Neural crest cell (in vitro differentiated cells): ENCODE measurements around the gene TBC1D19. TPM values are rescaled to one million over a fixed set of nuclear protein-coding genes. Genes with fewer than 3 reads are reported as not detected.

ENCODE experiments used
- DNase-seq: peaks from one replicate; pipeline ENCODE4 v3.0.0; 2021; ENCODE audit warnings: low read depth, mixed read lengths, low spot score
- H3K27ac Mint-ChIP-seq: one replicate; pipeline ENCODE4 v1.8.0; 2021; ENCODE audit warnings: mild to moderate bottlenecking, mixed read lengths; ENCODE audit not compliant: unreplicated experiment
- H3K27me3 Mint-ChIP-seq: 2 replicates; pipeline ENCODE4 v1.8.0; 2021; ENCODE audit warnings: low read depth, mild to moderate bottlenecking, mixed read lengths
- H3K36me3 Mint-ChIP-seq: 2 replicates; pipeline ENCODE4 v1.8.0; 2021; ENCODE audit warnings: low read depth, mild to moderate bottlenecking, mixed read lengths
- H3K4me1 Mint-ChIP-seq: 2 replicates; pipeline ENCODE4 v1.8.0; 2021; ENCODE audit warnings: mixed read lengths
- H3K4me3 Mint-ChIP-seq: one replicate; pipeline ENCODE4 v1.8.0; 2021; ENCODE audit warnings: mild to moderate bottlenecking, mixed read lengths
- H3K9me3 Mint-ChIP-seq: 2 replicates; pipeline ENCODE4 v1.8.0; 2021; ENCODE audit warnings: mixed read lengths
- total RNA-seq: library from RNA; stranded (reverse); gene quantifications from 2 replicates; pipeline ENCODE4 v1.2.1, GENCODE V29; 2021
- TF ChIP-seq, protein P1 (sequence below): fragments of 200-600 bp; sonication (generic); conservative IDR thresholded peaks from 2 replicates; pipeline ENCODE4 v1.5.0; 2021; ENCODE audit warnings: antibody characterized with exemption, mild to moderate bottlenecking

The TBC1D19 gene
- total RNA-seq, 1 donor from 2014 or later: 9.2 TPM

DNA sequence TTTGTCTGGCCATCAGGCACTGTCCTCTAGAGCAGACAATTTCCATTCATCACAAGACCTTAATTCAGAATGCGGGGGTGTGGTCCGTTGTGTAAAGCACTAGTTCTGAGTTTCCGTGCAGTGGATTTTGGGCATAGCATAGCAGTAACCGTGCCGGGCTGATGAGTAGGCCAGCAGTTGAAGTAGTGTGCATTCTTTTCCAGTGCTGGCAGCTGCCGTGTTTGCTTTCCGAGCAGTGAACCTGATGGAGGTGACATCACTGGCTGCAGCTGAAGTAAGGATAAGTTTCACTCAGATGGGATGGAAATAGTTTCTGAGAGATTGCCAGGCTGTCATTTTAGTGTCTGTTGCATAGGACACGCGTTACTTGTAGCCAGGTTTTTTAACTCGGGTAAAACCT is 169.7 kb downstream of the TBC1D19 start:
- H3K9me3 Mint-ChIP-seq: no peaks in the 10 kb centered on the region
- H3K36me3 Mint-ChIP-seq: peaks cover 4% of the 10 kb centered on the region
- no peak overlapping the region for H3K4me3 Mint-ChIP-seq
- no peak overlapping the region for H3K27ac Mint-ChIP-seq
- TF ChIP-seq, protein P1, sequence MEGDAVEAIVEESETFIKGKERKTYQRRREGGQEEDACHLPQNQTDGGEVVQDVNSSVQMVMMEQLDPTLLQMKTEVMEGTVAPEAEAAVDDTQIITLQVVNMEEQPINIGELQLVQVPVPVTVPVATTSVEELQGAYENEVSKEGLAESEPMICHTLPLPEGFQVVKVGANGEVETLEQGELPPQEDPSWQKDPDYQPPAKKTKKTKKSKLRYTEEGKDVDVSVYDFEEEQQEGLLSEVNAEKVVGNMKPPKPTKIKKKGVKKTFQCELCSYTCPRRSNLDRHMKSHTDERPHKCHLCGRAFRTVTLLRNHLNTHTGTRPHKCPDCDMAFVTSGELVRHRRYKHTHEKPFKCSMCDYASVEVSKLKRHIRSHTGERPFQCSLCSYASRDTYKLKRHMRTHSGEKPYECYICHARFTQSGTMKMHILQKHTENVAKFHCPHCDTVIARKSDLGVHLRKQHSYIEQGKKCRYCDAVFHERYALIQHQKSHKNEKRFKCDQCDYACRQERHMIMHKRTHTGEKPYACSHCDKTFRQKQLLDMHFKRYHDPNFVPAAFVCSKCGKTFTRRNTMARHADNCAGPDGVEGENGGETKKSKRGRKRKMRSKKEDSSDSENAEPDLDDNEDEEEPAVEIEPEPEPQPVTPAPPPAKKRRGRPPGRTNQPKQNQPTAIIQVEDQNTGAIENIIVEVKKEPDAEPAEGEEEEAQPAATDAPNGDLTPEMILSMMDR: no peak
- no peak for DNase-seq
- H3K4me1 Mint-ChIP-seq: no peaks in the 10 kb centered on the region
- no peaks in the 10 kb centered on the region for H3K27me3 Mint-ChIP-seq

DNA sequence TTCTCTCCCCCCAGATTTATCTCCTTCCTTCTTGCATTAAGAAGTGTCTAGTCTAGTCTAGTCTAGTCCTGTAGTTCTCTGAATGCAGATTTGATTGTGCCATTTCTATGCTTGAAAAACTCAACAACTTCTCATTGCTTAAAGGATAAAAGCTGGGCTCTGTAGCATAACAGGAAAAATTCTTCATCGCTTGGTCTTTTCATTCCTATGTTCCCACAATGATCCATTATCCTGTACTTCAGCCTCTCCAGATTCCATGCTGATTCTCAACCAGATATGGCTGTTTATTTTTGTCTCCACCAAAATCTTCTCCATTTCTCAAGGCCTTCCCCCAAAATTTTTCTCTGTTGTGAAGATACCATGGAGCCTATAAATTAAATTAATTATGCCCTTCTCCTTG is 173.9 kb downstream of the TBC1D19 start:
- Mint-ChIP-seq H3K4me1 (no peaks in the 10 kb centered on the region), H3K27ac (no peak overlapping the region), H3K36me3 (peaks cover 8% of the 10 kb centered on the region), H3K9me3 (no peaks in the 10 kb centered on the region), H3K27me3 (no peaks in the 10 kb centered on the region), H3K4me3 (no peak overlapping the region)
- TF ChIP-seq, protein P1: no peak
- DNase-seq: no peak

DNA sequence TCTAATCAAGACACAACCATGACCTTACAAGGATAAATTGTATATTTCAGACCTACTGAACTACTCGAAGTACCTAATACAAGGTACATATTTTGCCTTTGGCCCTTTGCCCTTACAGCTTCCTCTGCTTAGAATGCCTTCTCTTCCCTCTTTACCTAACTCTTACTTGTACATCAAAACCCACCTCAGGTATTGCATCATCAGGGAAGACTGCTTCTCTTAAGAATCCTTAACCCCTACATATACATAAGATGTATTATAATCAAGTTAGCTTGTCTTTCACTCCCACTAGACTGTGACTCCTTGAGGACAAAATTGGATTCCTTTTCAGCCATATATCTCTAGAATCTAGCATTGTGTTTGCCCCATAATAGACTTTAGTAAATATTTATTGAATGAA is 175.0 kb downstream of the TBC1D19 start:
- no peaks in the 10 kb centered on the region for H3K4me1 Mint-ChIP-seq
- TF ChIP-seq, protein P1: no peak
- no peaks in the 10 kb centered on the region for H3K9me3 Mint-ChIP-seq
- H3K27ac Mint-ChIP-seq: no peak overlapping the region
- DNase-seq: no peak
- H3K4me3 Mint-ChIP-seq: no peak overlapping the region
- no peaks in the 10 kb centered on the region for H3K27me3 Mint-ChIP-seq
- peaks cover 8% of the 10 kb centered on the region for H3K36me3 Mint-ChIP-seq

DNA sequence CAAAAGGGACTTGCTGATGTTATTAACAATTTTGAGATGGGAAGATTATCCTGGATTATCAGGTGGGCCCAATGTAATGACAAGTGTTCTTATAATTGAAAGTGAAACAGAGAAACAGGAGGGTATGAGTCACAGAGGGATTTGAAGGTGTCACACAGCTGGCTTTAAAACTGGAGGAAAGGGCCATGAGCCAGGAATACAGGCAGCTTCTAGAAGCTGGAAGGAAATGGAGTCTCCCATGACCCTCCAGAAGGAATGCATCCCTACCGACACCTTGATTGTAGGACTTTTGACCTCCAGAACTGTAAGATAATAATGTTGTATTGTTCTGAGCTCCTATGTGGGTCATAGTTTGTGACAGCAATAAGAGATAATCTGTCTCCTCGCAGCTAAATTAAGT is 178.8 kb downstream of the TBC1D19 start:
- no peak for DNase-seq

DNA sequence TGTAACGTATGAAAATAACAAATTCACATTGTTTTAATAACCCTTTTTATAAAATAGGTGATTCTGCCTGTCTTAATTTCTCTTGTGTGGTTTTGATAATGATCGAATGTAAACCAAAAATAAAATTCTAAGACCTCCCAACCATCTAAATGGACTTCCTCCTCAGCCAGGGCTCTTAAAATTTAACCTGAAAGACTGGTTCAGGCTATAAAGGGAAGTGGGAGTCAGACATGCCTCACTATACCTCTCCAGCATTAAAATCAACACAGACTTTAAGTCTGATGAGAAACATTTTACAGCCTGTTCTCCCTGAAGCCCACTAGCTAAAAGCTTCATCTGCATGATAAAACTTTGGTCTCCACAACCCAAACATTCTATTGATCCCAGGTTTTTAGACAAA is 179.2 kb downstream of the TBC1D19 start:
- no peaks in the 10 kb centered on the region for H3K27me3 Mint-ChIP-seq

More for the DNA sequence above, 178.8 kb downstream of the TBC1D19 start:
- Mint-ChIP-seq H3K36me3 (peaks cover 13% of the 10 kb centered on the region), H3K4me1 (no peaks in the 10 kb centered on the region), H3K27me3 (no peaks in the 10 kb centered on the region), H3K27ac (no peak overlapping the region), H3K4me3 (no peak overlapping the region), H3K9me3 (peaks cover 2% of the 10 kb centered on the region)
- TF ChIP-seq, protein P1: no peak

More for the DNA sequence above, 179.2 kb downstream of the TBC1D19 start:
- TF ChIP-seq, protein P1: no peak
- DNase-seq: no peak
- H3K36me3 Mint-ChIP-seq: peaks cover 13% of the 10 kb centered on the region
- H3K4me3 Mint-ChIP-seq: no peak overlapping the region
- no peaks in the 10 kb centered on the region for H3K4me1 Mint-ChIP-seq
- no peak overlapping the region for H3K27ac Mint-ChIP-seq
- peaks cover 2% of the 10 kb centered on the region for H3K9me3 Mint-ChIP-seq
